Measurements from ENCODE around the gene CPED1. TPM values are rescaled to one million over a fixed set of nuclear protein-coding genes. Genes with fewer than 3 reads are reported as not detected.

CPED1 gene
- total and polyA plus RNA-seq, 10 of the 15 experiments (the other 5 are each of a cell fraction or from before 2014, with no cell fraction given), result 0.01 to 0.77 (median 0.10) TPM; not detected in 1

DNA sequence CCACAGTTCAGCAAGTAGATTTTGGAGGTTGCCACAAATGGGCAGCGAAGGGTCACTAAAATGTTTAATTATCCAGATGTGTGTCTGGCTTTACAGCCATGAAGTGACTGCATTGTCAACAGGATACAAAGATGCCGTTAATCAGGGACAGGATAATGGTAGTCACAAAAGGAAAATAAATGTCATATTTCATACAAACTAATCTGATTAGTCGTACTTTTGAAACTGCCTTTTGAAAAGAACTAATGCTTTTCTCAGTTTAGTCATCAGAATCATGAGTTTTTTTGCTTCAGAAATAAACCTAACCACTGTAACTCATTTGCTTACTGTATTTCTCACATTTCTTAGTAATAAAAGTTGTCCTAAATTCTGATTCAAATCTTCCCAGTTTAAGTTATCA is 318.1 kb downstream of the CPED1 start (continued):
- TF ChIP-seq, protein P1, sequence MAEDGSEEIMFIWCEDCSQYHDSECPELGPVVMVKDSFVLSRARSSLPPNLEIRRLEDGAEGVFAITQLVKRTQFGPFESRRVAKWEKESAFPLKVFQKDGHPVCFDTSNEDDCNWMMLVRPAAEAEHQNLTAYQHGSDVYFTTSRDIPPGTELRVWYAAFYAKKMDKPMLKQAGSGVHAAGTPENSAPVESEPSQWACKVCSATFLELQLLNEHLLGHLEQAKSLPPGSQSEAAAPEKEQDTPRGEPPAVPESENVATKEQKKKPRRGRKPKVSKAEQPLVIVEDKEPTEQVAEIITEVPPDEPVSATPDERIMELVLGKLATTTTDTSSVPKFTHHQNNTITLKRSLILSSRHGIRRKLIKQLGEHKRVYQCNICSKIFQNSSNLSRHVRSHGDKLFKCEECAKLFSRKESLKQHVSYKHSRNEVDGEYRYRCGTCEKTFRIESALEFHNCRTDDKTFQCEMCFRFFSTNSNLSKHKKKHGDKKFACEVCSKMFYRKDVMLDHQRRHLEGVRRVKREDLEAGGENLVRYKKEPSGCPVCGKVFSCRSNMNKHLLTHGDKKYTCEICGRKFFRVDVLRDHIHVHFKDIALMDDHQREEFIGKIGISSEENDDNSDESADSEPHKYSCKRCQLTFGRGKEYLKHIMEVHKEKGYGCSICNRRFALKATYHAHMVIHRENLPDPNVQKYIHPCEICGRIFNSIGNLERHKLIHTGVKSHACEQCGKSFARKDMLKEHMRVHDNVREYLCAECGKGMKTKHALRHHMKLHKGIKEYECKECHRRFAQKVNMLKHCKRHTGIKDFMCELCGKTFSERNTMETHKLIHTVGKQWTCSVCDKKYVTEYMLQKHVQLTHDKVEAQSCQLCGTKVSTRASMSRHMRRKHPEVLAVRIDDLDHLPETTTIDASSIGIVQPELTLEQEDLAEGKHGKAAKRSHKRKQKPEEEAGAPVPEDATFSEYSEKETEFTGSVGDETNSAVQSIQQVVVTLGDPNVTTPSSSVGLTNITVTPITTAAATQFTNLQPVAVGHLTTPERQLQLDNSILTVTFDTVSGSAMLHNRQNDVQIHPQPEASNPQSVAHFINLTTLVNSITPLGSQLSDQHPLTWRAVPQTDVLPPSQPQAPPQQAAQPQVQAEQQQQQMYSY (CRISPR knock-in tag; IDR thresholded peaks at IDR 0.05), result no peak
- no peak for TF ChIP-seq SIX5 (IDR thresholded peaks at IDR 0.05; ENCODE audit: low read depth, low read length, severe bottlenecking)
- TF ChIP-seq IKZF2 (IDR thresholded peaks at IDR 0.05), result peak in 1 of 2 experiments; percentile 36; a peak in 1 of 4 replicates
- TF ChIP-seq ATF2 (IDR thresholded peaks at IDR 0.05; ENCODE audit: low read length), result peak; percentile 52; the same call in 1 of the 2 replicates
- no peak for TF ChIP-seq NFIC (IDR thresholded peaks at IDR 0.05; ENCODE audit: low read depth, low read length)

GRCh38 chr7:121307021-121307574 is 318.6 kb downstream of the CPED1 start:
- ChIA-PET CTCF (interaction anchor here (0.5 to 0.8 kb wide), 2 partner anchors 33 to 54 kb away, joined by 3 to 4 read pairs; no protein-coding TSS in a partner anchor), SMC1A (ENCODE audit: uncharacterized antibody, unreplicated experiment) (interaction anchor here (1.1 to 1.4 kb wide), 2 partner anchors 31 to 60 kb away, joined by 4 read pairs; no protein-coding TSS in a partner anchor), POLR2A (interaction anchor here (1.3 kb wide), 1 partner anchor 28 kb away, joined by 3 read pairs; no protein-coding TSS in a partner anchor), RAD21 (ENCODE audit: unreplicated experiment) (interaction anchor here (0.6 to 0.7 kb wide), 2 partner anchors 29 to 121 kb away, joined by 3 read pairs; no protein-coding TSS in a partner anchor)
- Histone ChIP-seq H3K9me3 (replicated peaks; ENCODE audit: control insufficient read depth, insufficient read depth, low read length) (no peaks in the 10 kb centered on the region; the same call in 1 of the 3 replicates), H3K79me2 (ENCODE audit: control insufficient read depth, insufficient read depth, low read length) (no peaks in the 10 kb centered on the region), H3K4me2 (ENCODE audit: control insufficient read depth, insufficient read depth) (no peak overlapping the region), H3K9ac (ENCODE audit: control insufficient read depth, insufficient read depth, low read length) (no peak overlapping the region), H2AFZ (ENCODE audit: control insufficient read depth, low read depth, low read length) (no peak overlapping the region), H3K36me3 (ENCODE audit: control insufficient read depth in 2 of 2, insufficient read depth in 2 of 2, low read length in 1 of 2) (no peaks in the 10 kb centered on the region), H3K27me3 (replicated peaks in 1 of 2; ENCODE audit: control insufficient read depth in 2 of 2, insufficient read depth in 2 of 2, low read length in 1 of 2) (no peaks in the 10 kb centered on the region), H4K20me1 (ENCODE audit: control insufficient read depth, insufficient read depth) (no peaks in the 10 kb centered on the region), H3K4me3 (no peak overlapping the region), H3K4me1 (ENCODE audit: control insufficient read depth, insufficient read depth, low read length) (peaks cover 28% of the 10 kb centered on the region), H3K27ac (ENCODE audit: control insufficient read depth, insufficient read depth) (no peak overlapping the region; the same call in 1 of the 2 replicates)
- intact Hi-C loops (cut with micrococcal nuclease; ENCODE audit: unreplicated experiment), result loop anchor here (2.0 to 10.0 kb wide), 2 partner anchors 122 to 228 kb away; no protein-coding TSS in a partner anchor
- no peak for DNase-seq (ENCODE audit: low read depth, low spot score)
- no peak for FAIRE-seq
- no TSS peak for BruUV-seq (replicated peaks)
- peak; percentile 23; the same call in 1 of the 2 replicates for TF ChIP-seq ATF2 (IDR thresholded peaks at IDR 0.05; ENCODE audit: low read length)
- no peak for TF ChIP-seq MTA3 (IDR thresholded peaks at IDR 0.05; ENCODE audit: borderline replicate concordance, low read length)
- no peak for TF ChIP-seq SREBF1 (IDR thresholded peaks at IDR 0.05; ENCODE audit: low read length)
- in situ Hi-C loops (cut with MboI), result no loop called here
- 45% methylated on average over 4 of the region's 4 CpGs for WGBS (ENCODE audit: insufficient coverage, insufficient replicate concordance, low lambda C conversion rate, missing lambda C conversion rate)
- peak; percentile 52 for ATAC-seq
